Liver (tissue), 9 donors: ENCODE results near the gene RERE. TPM values are rescaled to one million over a fixed set of nuclear protein-coding genes. Genes with fewer than 3 reads are reported as not detected.

Experiments
- DNase-seq: peaks from one replicate; pipeline ENCODE4 v3.0.0-alpha.2; 2017; ENCODE audit warnings: low spot score
- H3K27ac ChIP-seq, 2 donors: one replicate each; pipeline ENCODE4 v1.7.0; 2013; ENCODE audit warnings: inconsistent platforms in 2 of 2, low read length in 2 of 2, control low read depth in 1 of 2, low read depth in 1 of 2, mild to moderate bottlenecking in 1 of 2
- H3K27me3 ChIP-seq, 4 donors: one replicate each; pipeline versions ENCODE4 v1.6.1 to v1.7.0; 2013; ENCODE audit warnings: low read length in 3 of 4, inconsistent platforms in 1 of 4, mild to moderate bottlenecking in 1 of 4, moderate library complexity in 1 of 4; ENCODE audit not compliant: control insufficient read depth in 4 of 4, insufficient read depth in 4 of 4
- H3K36me3 ChIP-seq, 4 donors: one replicate each; pipeline versions ENCODE4 v1.6.1 to v1.7.0; 2013; ENCODE audit warnings: low read length in 3 of 4, mild to moderate bottlenecking in 3 of 4, low read depth in 1 of 4, moderate library complexity in 1 of 4; ENCODE audit not compliant: control insufficient read depth in 4 of 4, insufficient read depth in 3 of 4
- H3K4me1 ChIP-seq, 4 donors: one replicate each; pipeline versions ENCODE4 v1.6.1 to v1.7.0; 2013; ENCODE audit warnings: low read length in 3 of 4, mild to moderate bottlenecking in 3 of 4, moderate library complexity in 1 of 4; ENCODE audit not compliant: control insufficient read depth in 4 of 4, insufficient read depth in 4 of 4
- H3K4me3 ChIP-seq, 3 donors: one replicate each; pipeline versions ENCODE4 v1.6.1 to v1.7.0; 2013; ENCODE audit warnings: low read length in 3 of 3, control low read depth in 1 of 3, low read depth in 1 of 3, mild to moderate bottlenecking in 1 of 3
- H3K9ac ChIP-seq, 2 donors: one replicate each; pipeline ENCODE4 v1.7.0; 2013; ENCODE audit warnings: low read length in 2 of 2, mild to moderate bottlenecking in 2 of 2, moderate library complexity in 2 of 2, control low read depth in 1 of 2, low read depth in 1 of 2
- H3K9me3 ChIP-seq, 4 donors: one replicate each; pipeline versions ENCODE4 v1.6.1 to v1.7.0; 2013; ENCODE audit warnings: low read length in 3 of 4; ENCODE audit not compliant: control insufficient read depth in 4 of 4
- EGR1 ChIP-seq, 2 donors: IDR thresholded peaks; 2 replicates each; pipeline ENCODE4 v1.6.1; 2016 to 2018; ENCODE audit warnings: antibody characterized with exemption in 2 of 2, low read depth in 2 of 2
- FOXA1 ChIP-seq: IDR thresholded peaks from 2 replicates; pipeline ENCODE4 v1.6.1; 2016; ENCODE audit warnings: antibody characterized with exemption
- FOXA2 ChIP-seq: IDR thresholded peaks from 2 replicates; pipeline ENCODE4 v1.6.1; 2016; ENCODE audit warnings: antibody characterized with exemption
- GABPA ChIP-seq, 2 donors: IDR thresholded peaks in 1 of 2; conservative IDR thresholded peaks in 1 of 2; 2 replicates each; pipeline ENCODE4 v1.6.1; 2016; ENCODE audit warnings: antibody characterized with exemption in 2 of 2, mild to moderate bottlenecking in 1 of 2, moderate library complexity in 1 of 2
- HNF4A ChIP-seq, 2 donors: conservative IDR thresholded peaks; 2 replicates each; pipeline ENCODE4 v1.6.1; 2016; ENCODE audit warnings: antibody characterized with exemption in 2 of 2, mild to moderate bottlenecking in 2 of 2
- HNF4G ChIP-seq: IDR thresholded peaks from 2 replicates; pipeline ENCODE4 v1.6.1; 2016; ENCODE audit warnings: antibody characterized with exemption
- JUND ChIP-seq, 2 donors: IDR thresholded peaks; 2 replicates each; pipeline ENCODE4 v1.6.1; 2016; ENCODE audit warnings: antibody characterized with exemption in 2 of 2
- NR2F2 ChIP-seq: IDR thresholded peaks from 2 replicates; pipeline ENCODE4 v1.6.1; 2016; ENCODE audit warnings: antibody characterized with exemption
- RAD21 ChIP-seq, 2 donors: IDR thresholded peaks; 2 replicates each; pipeline ENCODE4 v1.6.1; 2016; ENCODE audit warnings: antibody characterized with exemption in 2 of 2, mild to moderate bottlenecking in 2 of 2
- RXRA ChIP-seq, 2 donors: IDR thresholded peaks; 2 replicates each; pipeline ENCODE4 v1.6.1; 2017 to 2018; ENCODE audit warnings: antibody characterized with exemption in 2 of 2, mild to moderate bottlenecking in 1 of 2
- SP1 ChIP-seq: IDR thresholded peaks from 2 replicates; pipeline ENCODE4 v1.6.1; 2018; ENCODE audit warnings: antibody characterized with exemption, mild to moderate bottlenecking
- TAF1 ChIP-seq: conservative IDR thresholded peaks from 2 replicates; pipeline ENCODE4 v1.6.1; 2016; ENCODE audit warnings: antibody characterized with exemption, mild to moderate bottlenecking
- YY1 ChIP-seq: IDR thresholded peaks from 2 replicates; pipeline ENCODE4 v1.6.1; 2016; ENCODE audit warnings: antibody characterized with exemption, mild to moderate bottlenecking
- WGBS: extraction: QIAGEN DNeasy Blood & Tissue Kit; methylation state at CpG from one replicate; pipeline ENCODE4 v1.1.7; 2013; 5-methylcytosine and 5-hydroxymethylcytosine counted together
- polyA plus RNA-seq, 2 donors: library from polyadenylated mRNA; stranded (reverse) in 1 of 2; unstranded in 1 of 2; fragments of 200-250 nt in 1 of 2; fragments of >200 nt in 1 of 2; fragmentation: Nextera tagmentation in 1 of 2; extraction: Ambion mirVana in 1 of 2; gene quantifications; one replicate each; pipeline versions ENCODE4 v1.2.1 to v1.2.3, GENCODE V29; 2013 to 2015
- total RNA-seq, 2 donors: library from RNA; depleted of rRNA; stranded (reverse); fragments of >200 nt; gene quantifications; one replicate each; pipeline ENCODE4 v1.2.3, GENCODE V29; 2014
- TF ChIP-seq, protein P1 (sequence below): IDR thresholded peaks from 2 replicates; pipeline ENCODE4 v1.6.1; 2016; ENCODE audit warnings: antibody characterized with exemption
- TF ChIP-seq, protein P2 (sequence below): IDR thresholded peaks from 2 replicates; pipeline ENCODE4 v1.6.1; 2016; ENCODE audit warnings: antibody characterized with exemption, mild to moderate bottlenecking
- TF ChIP-seq, protein P3 (sequence below): IDR thresholded peaks from 2 replicates; pipeline ENCODE4 v1.6.1; 2016; ENCODE audit warnings: antibody characterized with exemption
- TF ChIP-seq, protein P4 (sequence below): IDR thresholded peaks from 2 replicates; pipeline ENCODE4 v1.6.1; 2016; ENCODE audit warnings: antibody characterized with exemption
- TF ChIP-seq, protein P5 (sequence below): fragments of 150-350 bp; IDR thresholded peaks from 2 replicates; pipeline ENCODE4 v1.5.1; 2017; ENCODE audit warnings: improper control_type of control experiment, low read depth, low read length; ENCODE audit not compliant: missing input control
- donor health status: healthy.
- donor health status: healthy.
- donor health status: healthy.
- donor health status: healthy.
- donor health status: healthy.

RERE gene
- total and polyA plus RNA-seq, 4 donors, result 9.8 to 49.1 (median 24.8) TPM

DNA sequence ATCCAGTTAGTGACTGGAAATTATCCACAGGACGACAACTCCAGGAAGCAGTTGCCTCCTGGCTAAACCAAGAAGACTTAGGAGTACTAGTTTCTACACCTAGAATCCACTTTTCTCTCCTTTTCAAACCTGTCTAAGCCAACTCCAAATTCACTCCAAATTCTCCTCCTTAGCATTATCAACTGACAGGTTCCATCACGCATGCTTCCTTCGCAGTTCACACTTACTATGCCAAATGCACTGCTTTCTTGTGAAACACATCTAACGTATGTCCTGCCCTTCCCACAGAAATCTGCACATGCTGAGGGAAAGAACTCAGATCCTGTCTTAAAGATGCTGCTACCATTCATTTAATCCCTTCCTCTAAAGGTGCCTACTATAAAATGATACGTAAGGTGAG, 225.9 kb downstream of the RERE start:
- 95% methylated on average over 5 of the region's 5 CpGs for WGBS
- no peak for DNase-seq
- Histone ChIP-seq H3K27me3 (no peaks in the 10 kb centered on the region), H3K4me3 (no peak overlapping the region), H3K36me3 (no peaks in the 10 kb centered on the region), H3K9me3 (no peaks in the 10 kb centered on the region), H3K4me1 (no peaks in the 10 kb centered on the region), H3K27ac (no peak overlapping the region), H3K9ac (no peak overlapping the region)
- TF ChIP-seq GABPA (IDR thresholded peaks at IDR 0.05 in 1 of 2, conservative IDR thresholded peaks at IDR 0.05 in 1 of 2) (no peak), HNF4A (conservative IDR thresholded peaks at IDR 0.05) (no peak), FOXA1 (no peak), YY1 (no peak), FOXA2 (no peak), TAF1 (no peak), EGR1 (IDR thresholded peaks at IDR 0.05; ENCODE audit: low read depth in 2 of 2) (no peak), HNF4G (no peak), SP1 (no peak), RAD21 (IDR thresholded peaks at IDR 0.05) (no peak), NR2F2 (no peak), JUND (IDR thresholded peaks at IDR 0.05) (no peak), RXRA (IDR thresholded peaks at IDR 0.05) (no peak)
- TF ChIP-seq, protein P1, sequence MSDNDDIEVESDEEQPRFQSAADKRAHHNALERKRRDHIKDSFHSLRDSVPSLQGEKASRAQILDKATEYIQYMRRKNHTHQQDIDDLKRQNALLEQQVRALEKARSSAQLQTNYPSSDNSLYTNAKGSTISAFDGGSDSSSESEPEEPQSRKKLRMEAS, result no peak
- TF ChIP-seq, protein P2, sequence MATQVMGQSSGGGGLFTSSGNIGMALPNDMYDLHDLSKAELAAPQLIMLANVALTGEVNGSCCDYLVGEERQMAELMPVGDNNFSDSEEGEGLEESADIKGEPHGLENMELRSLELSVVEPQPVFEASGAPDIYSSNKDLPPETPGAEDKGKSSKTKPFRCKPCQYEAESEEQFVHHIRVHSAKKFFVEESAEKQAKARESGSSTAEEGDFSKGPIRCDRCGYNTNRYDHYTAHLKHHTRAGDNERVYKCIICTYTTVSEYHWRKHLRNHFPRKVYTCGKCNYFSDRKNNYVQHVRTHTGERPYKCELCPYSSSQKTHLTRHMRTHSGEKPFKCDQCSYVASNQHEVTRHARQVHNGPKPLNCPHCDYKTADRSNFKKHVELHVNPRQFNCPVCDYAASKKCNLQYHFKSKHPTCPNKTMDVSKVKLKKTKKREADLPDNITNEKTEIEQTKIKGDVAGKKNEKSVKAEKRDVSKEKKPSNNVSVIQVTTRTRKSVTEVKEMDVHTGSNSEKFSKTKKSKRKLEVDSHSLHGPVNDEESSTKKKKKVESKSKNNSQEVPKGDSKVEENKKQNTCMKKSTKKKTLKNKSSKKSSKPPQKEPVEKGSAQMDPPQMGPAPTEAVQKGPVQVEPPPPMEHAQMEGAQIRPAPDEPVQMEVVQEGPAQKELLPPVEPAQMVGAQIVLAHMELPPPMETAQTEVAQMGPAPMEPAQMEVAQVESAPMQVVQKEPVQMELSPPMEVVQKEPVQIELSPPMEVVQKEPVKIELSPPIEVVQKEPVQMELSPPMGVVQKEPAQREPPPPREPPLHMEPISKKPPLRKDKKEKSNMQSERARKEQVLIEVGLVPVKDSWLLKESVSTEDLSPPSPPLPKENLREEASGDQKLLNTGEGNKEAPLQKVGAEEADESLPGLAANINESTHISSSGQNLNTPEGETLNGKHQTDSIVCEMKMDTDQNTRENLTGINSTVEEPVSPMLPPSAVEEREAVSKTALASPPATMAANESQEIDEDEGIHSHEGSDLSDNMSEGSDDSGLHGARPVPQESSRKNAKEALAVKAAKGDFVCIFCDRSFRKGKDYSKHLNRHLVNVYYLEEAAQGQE, result no peak
- TF ChIP-seq, protein P3, sequence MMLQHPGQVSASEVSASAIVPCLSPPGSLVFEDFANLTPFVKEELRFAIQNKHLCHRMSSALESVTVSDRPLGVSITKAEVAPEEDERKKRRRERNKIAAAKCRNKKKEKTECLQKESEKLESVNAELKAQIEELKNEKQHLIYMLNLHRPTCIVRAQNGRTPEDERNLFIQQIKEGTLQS, result no peak
- TF ChIP-seq, protein P4, sequence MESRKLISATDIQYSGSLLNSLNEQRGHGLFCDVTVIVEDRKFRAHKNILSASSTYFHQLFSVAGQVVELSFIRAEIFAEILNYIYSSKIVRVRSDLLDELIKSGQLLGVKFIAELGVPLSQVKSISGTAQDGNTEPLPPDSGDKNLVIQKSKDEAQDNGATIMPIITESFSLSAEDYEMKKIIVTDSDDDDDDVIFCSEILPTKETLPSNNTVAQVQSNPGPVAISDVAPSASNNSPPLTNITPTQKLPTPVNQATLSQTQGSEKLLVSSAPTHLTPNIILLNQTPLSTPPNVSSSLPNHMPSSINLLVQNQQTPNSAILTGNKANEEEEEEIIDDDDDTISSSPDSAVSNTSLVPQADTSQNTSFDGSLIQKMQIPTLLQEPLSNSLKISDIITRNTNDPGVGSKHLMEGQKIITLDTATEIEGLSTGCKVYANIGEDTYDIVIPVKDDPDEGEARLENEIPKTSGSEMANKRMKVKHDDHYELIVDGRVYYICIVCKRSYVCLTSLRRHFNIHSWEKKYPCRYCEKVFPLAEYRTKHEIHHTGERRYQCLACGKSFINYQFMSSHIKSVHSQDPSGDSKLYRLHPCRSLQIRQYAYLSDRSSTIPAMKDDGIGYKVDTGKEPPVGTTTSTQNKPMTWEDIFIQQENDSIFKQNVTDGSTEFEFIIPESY, result no peak
- TF ChIP-seq, protein P5, sequence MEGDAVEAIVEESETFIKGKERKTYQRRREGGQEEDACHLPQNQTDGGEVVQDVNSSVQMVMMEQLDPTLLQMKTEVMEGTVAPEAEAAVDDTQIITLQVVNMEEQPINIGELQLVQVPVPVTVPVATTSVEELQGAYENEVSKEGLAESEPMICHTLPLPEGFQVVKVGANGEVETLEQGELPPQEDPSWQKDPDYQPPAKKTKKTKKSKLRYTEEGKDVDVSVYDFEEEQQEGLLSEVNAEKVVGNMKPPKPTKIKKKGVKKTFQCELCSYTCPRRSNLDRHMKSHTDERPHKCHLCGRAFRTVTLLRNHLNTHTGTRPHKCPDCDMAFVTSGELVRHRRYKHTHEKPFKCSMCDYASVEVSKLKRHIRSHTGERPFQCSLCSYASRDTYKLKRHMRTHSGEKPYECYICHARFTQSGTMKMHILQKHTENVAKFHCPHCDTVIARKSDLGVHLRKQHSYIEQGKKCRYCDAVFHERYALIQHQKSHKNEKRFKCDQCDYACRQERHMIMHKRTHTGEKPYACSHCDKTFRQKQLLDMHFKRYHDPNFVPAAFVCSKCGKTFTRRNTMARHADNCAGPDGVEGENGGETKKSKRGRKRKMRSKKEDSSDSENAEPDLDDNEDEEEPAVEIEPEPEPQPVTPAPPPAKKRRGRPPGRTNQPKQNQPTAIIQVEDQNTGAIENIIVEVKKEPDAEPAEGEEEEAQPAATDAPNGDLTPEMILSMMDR, result no peak
